H1 (cell line): ENCODE results near the gene SYP. TPM values are rescaled to one million over a fixed set of nuclear protein-coding genes. Genes with fewer than 3 reads are reported as not detected.

Experiments used
- BCL11A ChIP-seq, 2 experiments: IDR thresholded peaks; one replicate each; pipeline ENCODE4 v1.6.1; 2011; ENCODE audit warnings: low read depth in 2 of 2, low read length in 2 of 2, mild to moderate bottlenecking in 2 of 2
- CEBPB ChIP-seq: IDR thresholded peaks from 2 replicates; pipeline ENCODE4 v1.6.1; 2012; ENCODE audit warnings: low read depth, low read length
- GABPA ChIP-seq: IDR thresholded peaks from 2 replicates; pipeline ENCODE4 v1.6.1; 2011; ENCODE audit warnings: mild to moderate bottlenecking, low read length, moderate library complexity, borderline replicate concordance; ENCODE audit not compliant: insufficient read depth
- HDAC2 ChIP-seq, 2 experiments: fragments of 300-600 bp in 1 of 2; sonication (generic) in 1 of 2; IDR thresholded peaks; 2 replicates each; pipeline ENCODE4 v1.6.1; 2011 to 2012; ENCODE audit warnings: low read depth in 2 of 2, low read length in 2 of 2, mild to moderate bottlenecking in 2 of 2, moderate library complexity in 2 of 2, borderline replicate concordance in 1 of 2, inconsistent platforms in 1 of 2
- JUND ChIP-seq: IDR thresholded peaks from 2 replicates; pipeline ENCODE4 v1.6.1; 2011; ENCODE audit warnings: mild to moderate bottlenecking, improper control_type of control experiment, low read length
- KDM4A ChIP-seq: IDR thresholded peaks from one replicate; pipeline ENCODE4 v1.7.1; 2012; ENCODE audit warnings: low read depth, mild to moderate bottlenecking, moderate library complexity, low read length, inconsistent platforms; ENCODE audit not compliant: severe bottlenecking
- NANOG ChIP-seq: IDR thresholded peaks from 2 replicates; pipeline ENCODE4 v1.6.1; 2011; ENCODE audit warnings: low read length, low read depth, mild to moderate bottlenecking, inconsistent platforms; ENCODE audit not compliant: insufficient read depth, poor library complexity, severe bottlenecking
- RAD21 ChIP-seq, 2 experiments: IDR thresholded peaks in 1 of 2; conservative IDR thresholded peaks in 1 of 2; 2 replicates each; pipeline ENCODE4 v1.6.1; 2011; ENCODE audit warnings: low read depth in 2 of 2, low read length in 2 of 2, improper control_type of control experiment in 1 of 2, inconsistent platforms in 1 of 2, mild to moderate bottlenecking in 1 of 2, moderate library complexity in 1 of 2
- RXRA ChIP-seq: IDR thresholded peaks from 2 replicates; pipeline ENCODE4 v1.6.1; 2011; ENCODE audit warnings: low read depth, mild to moderate bottlenecking, low read length, moderate library complexity; ENCODE audit not compliant: insufficient read depth
- SP1 ChIP-seq: IDR thresholded peaks from 2 replicates; pipeline ENCODE4 v1.6.1; 2011; ENCODE audit warnings: low read depth, low read length
- TAF1 ChIP-seq: IDR thresholded peaks from 2 replicates; pipeline ENCODE4 v1.6.1; 2011; ENCODE audit warnings: mild to moderate bottlenecking, low read depth, low read length
- TBP ChIP-seq: IDR thresholded peaks from 2 replicates; pipeline ENCODE4 v1.6.1; 2011; ENCODE audit warnings: low read depth, low read length, improper control_type of control experiment
- polyA plus RNA-seq, 7 experiments: library from polyadenylated mRNA; depleted of rRNA in 3 of 7; stranded (reverse) in 5 of 7; unstranded in 2 of 7; fragments of >200 nt in 5 of 7; fragments of 200-250 nt in 2 of 7; gene quantifications; 1 replicate in 5 of 7; 2 replicates in 1 of 7; 4 replicates in 1 of 7; pipeline versions ENCODE4 v1.2.1 to v1.2.3, GENCODE V29; 2011 to 2013; ENCODE audit warnings: missing spikeins in 2 of 7, mixed read lengths in 2 of 7
- total RNA-seq: library from RNA; stranded (reverse); fragmentation: NEBNext Ultra II Directional; extraction: Animal tissue kit (Norgen Biotek cat#: 25700); gene quantifications from 2 replicates; pipeline ENCODE4 v1.2.1, GENCODE V29; 2021
- TF ChIP-seq, protein P1 (sequence below): IDR thresholded peaks from 2 replicates; pipeline ENCODE4 v1.6.1; 2012; ENCODE audit warnings: inconsistent platforms
- TF ChIP-seq, protein P2 (sequence below): IDR thresholded peaks from 2 replicates; pipeline ENCODE4 v1.6.1; 2012; ENCODE audit warnings: inconsistent platforms
- TF ChIP-seq, protein P3 (sequence below), 3 experiments: IDR thresholded peaks; 1 replicate in 2 of 3; 2 replicates in 1 of 3; pipeline versions ENCODE4 v1.5.1 to v1.6.1; 2011; ENCODE audit warnings: low read length in 3 of 3, mild to moderate bottlenecking in 3 of 3, inconsistent platforms in 2 of 3, low read depth in 1 of 3, moderate library complexity in 1 of 3; ENCODE audit not compliant: insufficient read depth in 1 of 3; ENCODE audit errors: control extremely low read depth in 1 of 3

The SYP gene
- total and polyA plus RNA-seq, 2 of the 8 experiments (the other 6 are each of a cell fraction or from before 2014, with no cell fraction given): 4.3 to 10.8 TPM

DNA sequence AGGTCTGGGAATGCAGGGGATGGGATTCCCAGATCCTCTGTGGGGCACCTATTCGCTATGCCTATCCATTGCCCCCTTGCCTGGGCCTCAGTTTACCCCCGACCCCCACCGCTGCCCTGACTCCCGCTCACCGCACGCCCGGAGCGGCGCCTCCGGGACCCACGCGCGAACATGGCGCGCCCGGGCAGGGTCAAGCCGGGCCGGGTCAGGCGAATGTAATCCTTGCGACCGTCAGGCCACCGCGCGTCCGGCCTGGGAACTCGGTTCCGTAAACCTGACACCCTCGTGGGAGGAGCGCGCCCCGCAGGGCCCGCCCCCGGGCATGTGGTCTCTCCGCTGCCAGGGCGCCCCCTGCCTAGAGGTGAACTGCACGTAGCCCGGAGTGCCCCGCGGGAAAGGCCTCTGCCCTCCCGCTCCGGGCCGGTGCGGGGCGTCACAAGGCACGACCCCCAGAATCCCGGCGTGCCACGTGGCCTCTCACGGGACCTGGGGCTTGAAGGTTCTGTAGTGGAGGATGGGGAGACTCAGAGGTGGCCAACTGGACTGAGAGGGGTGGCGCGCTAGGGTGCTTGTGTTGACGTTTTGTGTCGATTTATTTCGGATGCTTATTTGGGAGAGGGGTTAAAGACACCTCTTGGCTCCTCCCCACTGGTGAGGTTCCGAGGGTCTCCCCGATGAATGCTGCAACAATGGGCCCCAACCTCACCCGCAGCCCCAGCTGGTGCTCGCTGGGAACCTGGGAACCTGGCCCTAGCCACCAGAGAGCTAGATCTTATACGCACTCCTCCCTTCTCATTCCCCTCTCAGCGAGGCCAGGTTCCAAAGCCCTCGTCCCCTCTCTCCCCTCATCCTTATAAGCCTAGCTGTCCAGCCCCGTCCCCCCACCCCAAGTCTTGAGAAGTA, 13.6 kb downstream of the SYP start, which contains the start of gene PRICKLE3 (continued):
- TF ChIP-seq TAF1 (no peak), CEBPB (no peak), RAD21 (IDR thresholded peaks at IDR 0.05 in 1 of 2, conservative IDR thresholded peaks at IDR 0.05 in 1 of 2; ENCODE audit: low read depth in 2 of 2, low read length in 2 of 2) (0 out of 4 replicates have a peak, but pooled peaks of 1 of the 2 experiments have one; percentile 5), NANOG (no peak), JUND (no peak), HDAC2 (IDR thresholded peaks at IDR 0.05; ENCODE audit: borderline replicate concordance in 1 of 2, low read depth in 2 of 2, low read length in 2 of 2) (0 out of 4 replicates have a peak, but pooled peaks of 1 of the 2 experiments have one; percentile 9), RXRA (no peak), GABPA (no peak), KDM4A (peak; percentile 39), TBP (no peak), SP1 (no peak), BCL11A (IDR thresholded peaks at IDR 0.05; ENCODE audit: low read depth in 2 of 2, low read length in 2 of 2) (no peak)
- TF ChIP-seq, protein P1, sequence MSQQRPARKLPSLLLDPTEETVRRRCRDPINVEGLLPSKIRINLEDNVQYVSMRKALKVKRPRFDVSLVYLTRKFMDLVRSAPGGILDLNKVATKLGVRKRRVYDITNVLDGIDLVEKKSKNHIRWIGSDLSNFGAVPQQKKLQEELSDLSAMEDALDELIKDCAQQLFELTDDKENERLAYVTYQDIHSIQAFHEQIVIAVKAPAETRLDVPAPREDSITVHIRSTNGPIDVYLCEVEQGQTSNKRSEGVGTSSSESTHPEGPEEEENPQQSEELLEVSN: peak; percentile 78
- TF ChIP-seq, protein P2, sequence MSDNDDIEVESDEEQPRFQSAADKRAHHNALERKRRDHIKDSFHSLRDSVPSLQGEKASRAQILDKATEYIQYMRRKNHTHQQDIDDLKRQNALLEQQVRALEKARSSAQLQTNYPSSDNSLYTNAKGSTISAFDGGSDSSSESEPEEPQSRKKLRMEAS: peak; percentile 83
- TF ChIP-seq, protein P3, sequence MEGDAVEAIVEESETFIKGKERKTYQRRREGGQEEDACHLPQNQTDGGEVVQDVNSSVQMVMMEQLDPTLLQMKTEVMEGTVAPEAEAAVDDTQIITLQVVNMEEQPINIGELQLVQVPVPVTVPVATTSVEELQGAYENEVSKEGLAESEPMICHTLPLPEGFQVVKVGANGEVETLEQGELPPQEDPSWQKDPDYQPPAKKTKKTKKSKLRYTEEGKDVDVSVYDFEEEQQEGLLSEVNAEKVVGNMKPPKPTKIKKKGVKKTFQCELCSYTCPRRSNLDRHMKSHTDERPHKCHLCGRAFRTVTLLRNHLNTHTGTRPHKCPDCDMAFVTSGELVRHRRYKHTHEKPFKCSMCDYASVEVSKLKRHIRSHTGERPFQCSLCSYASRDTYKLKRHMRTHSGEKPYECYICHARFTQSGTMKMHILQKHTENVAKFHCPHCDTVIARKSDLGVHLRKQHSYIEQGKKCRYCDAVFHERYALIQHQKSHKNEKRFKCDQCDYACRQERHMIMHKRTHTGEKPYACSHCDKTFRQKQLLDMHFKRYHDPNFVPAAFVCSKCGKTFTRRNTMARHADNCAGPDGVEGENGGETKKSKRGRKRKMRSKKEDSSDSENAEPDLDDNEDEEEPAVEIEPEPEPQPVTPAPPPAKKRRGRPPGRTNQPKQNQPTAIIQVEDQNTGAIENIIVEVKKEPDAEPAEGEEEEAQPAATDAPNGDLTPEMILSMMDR (IDR thresholded peaks at IDR 0.05; ENCODE audit: control extremely low read depth in 1 of 3, insufficient read depth in 1 of 3, low read depth in 1 of 3, low read length in 3 of 3): peak in 2 of 3 experiments; percentile 19 to 32; a peak in 2 of 4 replicates
